Endometrial microvascular endothelial cells (primary cell): Measurements from ENCODE around the gene MPP1. TPM values are rescaled to one million over a fixed set of nuclear protein-coding genes. Genes with fewer than 3 reads are reported as not detected.
"Not testable (repeated sequence)": the region's sequence is repeated elsewhere in the genome, so short reads cannot be mapped to it uniquely, and the experiment has no call there.

Source experiments
- in situ Hi-C: cut with HindIII; loops from 2 replicates; pipeline ENCODE4 v1.10.0; 2017; ENCODE audit warnings: low sequenced_read_pairs, low pct_unique_long_range_greater_than_20kb; ENCODE audit errors: inconsistent ontology term
- total RNA-seq: library from RNA; depleted of rRNA; stranded (reverse); fragments of >200 nt; gene quantifications from one replicate; pipeline ENCODE4 v1.2.3, GENCODE V29; 2015; ENCODE audit errors: inconsistent ontology term

The MPP1 gene
- total RNA-seq, 1 donor from 2014 or later, result 37.1 TPM

- in situ Hi-C loops, result not testable (repeated sequence)
Measured at GRCh38 chrX:154816326-154816898, 11.1 kb upstream of the MPP1 start.

GRCh38 chrX:154815274-154815818 is 10.1 kb upstream of the MPP1 start:
- in situ Hi-C loops, result no loop called here

- in situ Hi-C loops, result no loop called here
Measured at GRCh38 chrX:154813801-154814200, 8.5 kb upstream of the MPP1 start.

GRCh38 chrX:154812341-154813101 is 7.2 kb upstream of the MPP1 start:
- in situ Hi-C loops, result no loop called here

- in situ Hi-C loops, result no loop called here
Measured at GRCh38 chrX:154809939-154810665, 4.8 kb upstream of the MPP1 start.

- in situ Hi-C loops, result no loop called here
Measured at GRCh38 chrX:154806837-154807501, 1.7 kb upstream of the MPP1 start.

GRCh38 chrX:154805696-154806091 is 409 bp upstream of the MPP1 start:
- in situ Hi-C loops, result no loop called here

- in situ Hi-C loops, result no loop called here
Measured at GRCh38 chrX:154804261-154804956, 876 bp downstream of the MPP1 start.

- in situ Hi-C loops, result no loop called here
Measured at GRCh38 chrX:154802947-154803346, 2.3 kb downstream of the MPP1 start.

GRCh38 chrX:154800478-154801210 is 4.6 kb downstream of the MPP1 start:
- in situ Hi-C loops, result no loop called here

- in situ Hi-C loops, result no loop called here
Measured at GRCh38 chrX:154799556-154800348, 5.5 kb downstream of the MPP1 start.

GRCh38 chrX:154797006-154797405 is 8.3 kb downstream of the MPP1 start:
- in situ Hi-C loops, result no loop called here

GRCh38 chrX:154795016-154795415 is 10.3 kb downstream of the MPP1 start:
- in situ Hi-C loops, result no loop called here

- in situ Hi-C loops, result no loop called here
Measured at GRCh38 chrX:154793084-154793795, 12.0 kb downstream of the MPP1 start.

GRCh38 chrX:154791939-154792338 is 13.3 kb downstream of the MPP1 start:
- in situ Hi-C loops, result no loop called here

- in situ Hi-C loops, result no loop called here
Measured at GRCh38 chrX:154791467-154791866, 13.8 kb downstream of the MPP1 start.

- in situ Hi-C loops, result no loop called here
Measured at GRCh38 chrX:154785716-154786115, 19.6 kb downstream of the MPP1 start.
